Activated CD8-positive, alpha-beta T cell treated with anti-CD3 and anti-CD28 coated beads for 36 hours (primary cell): ENCODE measurements around the gene MRPL10. TPM values are rescaled to one million over a fixed set of nuclear protein-coding genes. Genes with fewer than 3 reads are reported as not detected.

Experiments used
- ATAC-seq: fragments of 200-7000 bp; cut with Tn5 transposase; one replicate; pipeline ENCODE4 v1.10.0; 2021; ENCODE audit warnings: mild to moderate bottlenecking, moderate library complexity
- CTCF ChIA-PET: fragments of 350-600 bp; sonication (Branson Sonifier 250); formaldehyde crosslinking; loops from one replicate; lab custom pipeline; 2021; ENCODE audit warnings: antibody characterized with exemption; lab: Charles Lee
- POLR2A ChIA-PET: fragments of 350-600 bp; sonication (Branson Sonifier 250); formaldehyde crosslinking; loops from one replicate; lab custom pipeline; 2021; ENCODE audit warnings: antibody characterized with exemption; lab: Charles Lee
- DNase-seq: peaks from one replicate; pipeline ENCODE4 v3.0.0-alpha.2; 2020
- H3K27ac Mint-ChIP-seq: one replicate; pipeline ENCODE4 v1.8.0; 2021; ENCODE audit warnings: mild to moderate bottlenecking, mixed read lengths
- H3K27me3 Mint-ChIP-seq: one replicate; pipeline ENCODE4 v1.8.0; 2021; ENCODE audit warnings: mixed read lengths
- H3K36me3 Mint-ChIP-seq: one replicate; pipeline ENCODE4 v1.8.0; 2021; ENCODE audit warnings: low read depth, mixed read lengths
- H3K4me1 Mint-ChIP-seq: one replicate; pipeline ENCODE4 v1.8.0; 2021; ENCODE audit warnings: low read depth, mixed read lengths
- H3K4me3 Mint-ChIP-seq: one replicate; pipeline ENCODE4 v1.8.0; 2021; ENCODE audit warnings: mild to moderate bottlenecking, moderate library complexity, mixed read lengths
- H3K9me3 Mint-ChIP-seq: one replicate; pipeline ENCODE4 v1.8.0; 2021; ENCODE audit warnings: mixed read lengths
- CTCF ChIP-seq: fragments of 200-600 bp; IDR thresholded peaks from one replicate; pipeline ENCODE4 v1.8.0; 2022; ENCODE audit warnings: antibody characterized with exemption, mild to moderate bottlenecking
- intact Hi-C: fragments of 100-400 bp; cut with micrococcal nuclease; formaldehyde crosslinking; loops from one replicate; pipeline ENCODE4 v1.10.0; 2022
- total RNA-seq, 2 experiments: library from RNA; stranded (reverse); gene quantifications; one replicate each; pipeline ENCODE4 v1.2.3, GENCODE V29; 2021

MRPL10 gene
- total RNA-seq, 2 experiments from 2014 or later = 66.5 to 67.0 TPM

- no peak for ATAC-seq
- Mint-ChIP-seq H3K27me3 (peaks cover under 1% of the 10 kb centered on the region), H3K4me3 (no peak overlapping the region), H3K4me1 (peaks cover 7% of the 10 kb centered on the region), H3K36me3 (peaks cover 10% of the 10 kb centered on the region), H3K27ac (no peak overlapping the region), H3K9me3 (no peaks in the 10 kb centered on the region)
- intact Hi-C loops = no loop called here
- TF ChIP-seq CTCF = no peak
- DNase-seq = no peak
- ChIA-PET POLR2A (no interaction called here), CTCF (interaction anchor here (0.6 to 1.3 kb wide), 2 partner anchors 108 to 312 kb away, joined by 3 read pairs; no protein-coding TSS in a partner anchor)
Observed at GRCh38 chr17:47807421-47807820, 23.9 kb downstream of the MRPL10 start.

GRCh38 chr17:47806913-47807255 lies 24.5 kb downstream of the MRPL10 start:
- H3K27me3 Mint-ChIP-seq = peaks cover 3% of the 10 kb centered on the region
- no peak for DNase-seq
- no peaks in the 10 kb centered on the region for H3K9me3 Mint-ChIP-seq
- H3K4me3 Mint-ChIP-seq = no peak overlapping the region
- ATAC-seq = no peak
- no peak for TF ChIP-seq CTCF
- ChIA-PET CTCF (no interaction called here), POLR2A (no interaction called here)
- no peak overlapping the region for H3K27ac Mint-ChIP-seq
- peaks cover 10% of the 10 kb centered on the region for H3K36me3 Mint-ChIP-seq
- H3K4me1 Mint-ChIP-seq = peaks cover 7% of the 10 kb centered on the region
- intact Hi-C loops = no loop called here

GRCh38 chr17:47806026-47806912 lies 25.1 kb downstream of the MRPL10 start:
- no peak for ATAC-seq
- no peak for TF ChIP-seq CTCF
- H3K4me3 Mint-ChIP-seq = no peak overlapping the region
- peaks cover 10% of the 10 kb centered on the region for H3K36me3 Mint-ChIP-seq
- no peak overlapping the region for H3K27ac Mint-ChIP-seq
- ChIA-PET POLR2A (no interaction called here), CTCF (no interaction called here)
- H3K4me1 Mint-ChIP-seq = peaks cover 7% of the 10 kb centered on the region
- peaks cover 3% of the 10 kb centered on the region for H3K27me3 Mint-ChIP-seq
- H3K9me3 Mint-ChIP-seq = no peaks in the 10 kb centered on the region
- intact Hi-C loops = no loop called here
- DNase-seq = no peak

GRCh38 chr17:47804461-47804860 lies 26.9 kb downstream of the MRPL10 start:
- POLR2A ChIA-PET = interaction anchor here (0.7 kb wide), 1 partner anchor 19 kb away, joined by 3 read pairs; no protein-coding TSS in a partner anchor
- H3K27me3 Mint-ChIP-seq = peaks cover 3% of the 10 kb centered on the region
- CTCF ChIA-PET = interaction anchor here (0.8 to 1.6 kb wide), 5 partner anchors 47 to 140 kb away, joined by 3 to 5 read pairs (median 3); no protein-coding TSS in a partner anchor
- no peaks in the 10 kb centered on the region for H3K4me1 Mint-ChIP-seq
- DNase-seq (no peak), ATAC-seq (no peak)
- H3K36me3 Mint-ChIP-seq = peaks cover 9% of the 10 kb centered on the region
- intact Hi-C loops = loop anchor here (5.0 kb wide), 1 partner anchor 107 kb away; no protein-coding TSS in a partner anchor
- TF ChIP-seq CTCF = no peak
- no peak overlapping the region for H3K27ac Mint-ChIP-seq
- no peak overlapping the region for H3K4me3 Mint-ChIP-seq
- no peaks in the 10 kb centered on the region for H3K9me3 Mint-ChIP-seq

- peaks cover 3% of the 10 kb centered on the region for H3K27me3 Mint-ChIP-seq
- no peak overlapping the region for H3K4me3 Mint-ChIP-seq
- DNase-seq (no peak), ATAC-seq (no peak)
- ChIA-PET POLR2A (no interaction called here), CTCF (interaction anchor here (0.9 to 1.6 kb wide), 4 partner anchors 62 to 139 kb away, joined by 3 to 5 read pairs (median 3); no protein-coding TSS in a partner anchor)
- H3K27ac Mint-ChIP-seq = no peak overlapping the region
- intact Hi-C loops = loop anchor here (5.0 kb wide), 1 partner anchor 106 kb away; no protein-coding TSS in a partner anchor
- TF ChIP-seq CTCF = no peak
- peaks cover 9% of the 10 kb centered on the region for H3K36me3 Mint-ChIP-seq
- no peaks in the 10 kb centered on the region for H3K9me3 Mint-ChIP-seq
- no peaks in the 10 kb centered on the region for H3K4me1 Mint-ChIP-seq
Observed at GRCh38 chr17:47803751-47804150, 27.6 kb downstream of the MRPL10 start.
